ENCODE data around the gene NECTIN3.

DNA sequence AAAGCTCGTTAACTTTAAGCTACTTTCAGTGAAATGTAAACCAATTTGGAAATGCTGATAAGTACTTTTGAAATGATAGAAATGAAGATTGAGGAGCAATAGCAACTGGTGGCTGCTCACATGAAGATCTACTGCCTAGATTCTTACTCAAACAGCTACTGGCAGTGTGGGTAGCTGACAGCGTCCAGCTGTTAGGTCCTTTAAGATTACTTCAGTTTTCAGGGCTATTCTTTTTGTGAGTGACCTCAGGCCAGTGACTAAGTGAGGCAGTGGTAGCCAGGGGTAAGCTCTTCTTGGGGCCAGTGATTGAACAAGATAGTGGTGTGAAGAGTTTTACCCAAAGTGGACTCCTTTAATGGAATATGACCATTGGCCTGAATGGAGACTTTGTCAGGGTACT, 41.3 kb downstream of the NECTIN3 start:
- TF ChIP-seq, protein P1, sequence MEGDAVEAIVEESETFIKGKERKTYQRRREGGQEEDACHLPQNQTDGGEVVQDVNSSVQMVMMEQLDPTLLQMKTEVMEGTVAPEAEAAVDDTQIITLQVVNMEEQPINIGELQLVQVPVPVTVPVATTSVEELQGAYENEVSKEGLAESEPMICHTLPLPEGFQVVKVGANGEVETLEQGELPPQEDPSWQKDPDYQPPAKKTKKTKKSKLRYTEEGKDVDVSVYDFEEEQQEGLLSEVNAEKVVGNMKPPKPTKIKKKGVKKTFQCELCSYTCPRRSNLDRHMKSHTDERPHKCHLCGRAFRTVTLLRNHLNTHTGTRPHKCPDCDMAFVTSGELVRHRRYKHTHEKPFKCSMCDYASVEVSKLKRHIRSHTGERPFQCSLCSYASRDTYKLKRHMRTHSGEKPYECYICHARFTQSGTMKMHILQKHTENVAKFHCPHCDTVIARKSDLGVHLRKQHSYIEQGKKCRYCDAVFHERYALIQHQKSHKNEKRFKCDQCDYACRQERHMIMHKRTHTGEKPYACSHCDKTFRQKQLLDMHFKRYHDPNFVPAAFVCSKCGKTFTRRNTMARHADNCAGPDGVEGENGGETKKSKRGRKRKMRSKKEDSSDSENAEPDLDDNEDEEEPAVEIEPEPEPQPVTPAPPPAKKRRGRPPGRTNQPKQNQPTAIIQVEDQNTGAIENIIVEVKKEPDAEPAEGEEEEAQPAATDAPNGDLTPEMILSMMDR (IDR thresholded peaks at IDR 0.05) = no peak
- TF ChIP-seq POLR2A (IDR thresholded peaks at IDR 0.05) = no peak
